ENCODE measurements around the gene SERPINB1. TPM values are rescaled to one million over a fixed set of nuclear protein-coding genes. Genes with fewer than 3 reads are reported as not detected.

SERPINB1 gene
- total RNA-seq, 1 experiment from 2014 or later, result 82.3 TPM

DNA sequence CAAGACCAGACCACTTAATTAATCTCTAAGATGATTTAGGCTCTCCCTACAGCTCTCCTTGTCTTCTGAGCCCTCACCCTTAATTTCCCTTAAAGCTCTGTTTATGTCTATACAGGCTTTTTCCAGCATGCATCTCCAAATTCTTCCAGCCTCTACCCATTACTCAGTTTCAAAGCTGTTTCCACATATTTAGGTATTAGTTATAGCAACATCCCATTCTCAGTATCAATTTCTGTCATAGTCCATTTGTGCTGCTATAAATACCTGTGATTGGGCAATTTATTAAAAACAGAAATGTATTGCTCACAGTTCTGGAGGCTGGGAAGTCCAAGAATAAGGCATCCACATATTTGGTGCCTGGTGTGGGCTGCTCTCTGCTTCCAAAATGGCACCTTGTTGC, 2.3 kb upstream of the SERPINB1 start:
- Histone ChIP-seq H3K36me3 (ENCODE audit: low read depth) (no peaks in the 10 kb centered on the region), H4K20me1 (ENCODE audit: insufficient read depth) (no peaks in the 10 kb centered on the region), H3K79me2 (ENCODE audit: low read depth) (peaks cover 16% of the 10 kb centered on the region), H3K9me2 (ENCODE audit: insufficient read depth) (no peaks in the 10 kb centered on the region), H3K4me3 (no peak overlapping the region), H3K9me3 (ENCODE audit: insufficient read depth, low read depth) (no peaks in the 10 kb centered on the region), H3K27me3 (ENCODE audit: insufficient read depth, low read depth) (no peaks in the 10 kb centered on the region), H2AFZ (no peak overlapping the region), H3K4me2 (no peak overlapping the region), H3F3A (ENCODE audit: insufficient read depth, low read depth) (peaks cover 43% of the 10 kb centered on the region), H3K4me1 (replicated peaks; ENCODE audit: insufficient read depth) (peaks cover 46% of the 10 kb centered on the region), H3K27ac (peak overlapping the region; percentile 97)
- TF ChIP-seq, protein P1, sequence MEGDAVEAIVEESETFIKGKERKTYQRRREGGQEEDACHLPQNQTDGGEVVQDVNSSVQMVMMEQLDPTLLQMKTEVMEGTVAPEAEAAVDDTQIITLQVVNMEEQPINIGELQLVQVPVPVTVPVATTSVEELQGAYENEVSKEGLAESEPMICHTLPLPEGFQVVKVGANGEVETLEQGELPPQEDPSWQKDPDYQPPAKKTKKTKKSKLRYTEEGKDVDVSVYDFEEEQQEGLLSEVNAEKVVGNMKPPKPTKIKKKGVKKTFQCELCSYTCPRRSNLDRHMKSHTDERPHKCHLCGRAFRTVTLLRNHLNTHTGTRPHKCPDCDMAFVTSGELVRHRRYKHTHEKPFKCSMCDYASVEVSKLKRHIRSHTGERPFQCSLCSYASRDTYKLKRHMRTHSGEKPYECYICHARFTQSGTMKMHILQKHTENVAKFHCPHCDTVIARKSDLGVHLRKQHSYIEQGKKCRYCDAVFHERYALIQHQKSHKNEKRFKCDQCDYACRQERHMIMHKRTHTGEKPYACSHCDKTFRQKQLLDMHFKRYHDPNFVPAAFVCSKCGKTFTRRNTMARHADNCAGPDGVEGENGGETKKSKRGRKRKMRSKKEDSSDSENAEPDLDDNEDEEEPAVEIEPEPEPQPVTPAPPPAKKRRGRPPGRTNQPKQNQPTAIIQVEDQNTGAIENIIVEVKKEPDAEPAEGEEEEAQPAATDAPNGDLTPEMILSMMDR (conservative IDR thresholded peaks at IDR 0.05), result no peak
- no peak for TF ChIP-seq EZH2 (IDR thresholded peaks at IDR 0.05; ENCODE audit: low read depth)
- intact Hi-C loops (cut with micrococcal nuclease; ENCODE audit: unreplicated experiment), result no loop called here
- ChIA-PET POLR2A (ENCODE audit: unreplicated experiment) (interaction anchor here (0.6 to 0.8 kb wide), 3 partner anchors 33 to 66 kb away, joined by 3 to 5 read pairs (median 4); no protein-coding TSS in a partner anchor), CTCF (interaction anchor here (1.0 kb wide), 2 partner anchors 53 to 106 kb away, joined by 3 to 4 read pairs; no protein-coding TSS in a partner anchor)
- no TSS peak for BruUV-seq (replicated peaks)
- DNase-seq, result no peak

DNA sequence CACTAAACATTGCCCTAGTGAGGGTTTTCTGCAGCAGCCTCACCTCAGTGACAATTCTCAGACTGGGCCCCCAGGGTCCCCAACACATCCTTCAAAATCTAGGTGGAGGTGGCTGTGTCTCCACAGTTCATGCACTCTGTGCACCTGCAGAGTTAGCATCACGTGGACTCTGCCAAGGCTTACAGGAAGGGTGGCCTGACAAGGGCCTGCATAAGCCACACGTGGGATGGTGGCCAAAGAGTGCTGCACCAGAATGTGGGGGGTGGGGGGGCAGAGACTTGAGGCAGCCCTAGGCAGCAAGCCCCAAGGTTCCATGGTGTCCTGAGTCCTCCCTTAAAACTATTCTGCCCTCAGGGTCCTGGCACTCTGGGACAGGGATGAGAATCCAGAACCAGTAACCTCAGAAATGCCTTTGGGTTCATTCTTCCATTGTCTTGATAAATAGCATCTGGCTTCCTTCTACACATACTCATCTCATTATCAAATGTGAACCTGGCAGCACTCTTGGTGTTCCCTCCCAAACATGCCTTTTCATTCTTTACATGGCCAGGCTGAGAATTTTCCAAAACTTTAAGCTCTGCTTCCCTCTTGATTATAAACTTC, 1.6 kb upstream of the SERPINB1 start:
- TF ChIP-seq EZH2 (IDR thresholded peaks at IDR 0.05; ENCODE audit: low read depth), result no peak
- TF ChIP-seq, protein P1 (conservative IDR thresholded peaks at IDR 0.05), result no peak
- Histone ChIP-seq H4K20me1 (ENCODE audit: insufficient read depth) (no peaks in the 10 kb centered on the region), H3K4me1 (replicated peaks; ENCODE audit: insufficient read depth) (peaks cover 54% of the 10 kb centered on the region), H3F3A (ENCODE audit: insufficient read depth, low read depth) (peaks cover 51% of the 10 kb centered on the region), H3K36me3 (ENCODE audit: low read depth) (peaks cover 7% of the 10 kb centered on the region), H3K27me3 (ENCODE audit: insufficient read depth, low read depth) (no peaks in the 10 kb centered on the region), H3K4me2 (peak overlapping the region; percentile 95; the same call in 1 of the 2 replicates), H3K27ac (peak overlapping the region; percentile 97), H3K9me3 (ENCODE audit: insufficient read depth, low read depth) (no peaks in the 10 kb centered on the region), H2AFZ (no peak overlapping the region), H3K9me2 (ENCODE audit: insufficient read depth) (no peaks in the 10 kb centered on the region), H3K4me3 (no peak overlapping the region), H3K79me2 (ENCODE audit: low read depth) (peaks cover 21% of the 10 kb centered on the region)
- POLR2A ChIA-PET (ENCODE audit: unreplicated experiment), result interaction anchor here (0.6 to 0.7 kb wide), 3 partner anchors 33 to 226 kb away, joined by 3 to 7 read pairs (median 5); no protein-coding TSS in a partner anchor
- peak; percentile 60 to 84 for DNase-seq
- BruUV-seq (replicated peaks), result no TSS peak
- CTCF ChIA-PET, result interaction anchor here (1.0 kb wide), 2 partner anchors 52 to 105 kb away, joined by 3 to 4 read pairs; no protein-coding TSS in a partner anchor
- intact Hi-C loops (cut with micrococcal nuclease; ENCODE audit: unreplicated experiment), result no loop called here

DNA sequence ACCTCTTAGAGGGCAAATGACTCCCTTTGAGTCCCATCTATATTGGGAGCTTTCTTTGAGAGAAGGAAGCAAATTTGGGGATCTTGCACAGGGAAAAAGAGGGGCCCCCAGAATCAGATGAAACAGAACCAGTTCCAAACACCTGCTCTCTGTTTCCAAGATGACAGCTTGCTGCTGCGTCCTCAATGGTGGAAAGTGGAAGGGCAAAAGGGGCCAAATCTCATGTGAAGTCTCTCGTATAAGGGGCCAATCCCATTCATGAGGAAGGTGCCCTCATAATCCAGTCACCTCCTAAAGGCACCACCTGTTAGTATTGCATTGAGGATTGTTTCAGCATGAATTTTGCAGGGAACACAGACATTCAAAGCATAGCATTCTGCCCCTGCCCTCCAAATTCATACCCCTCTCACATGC, 483 bp upstream of the SERPINB1 start:
- ChIA-PET CTCF (interaction anchor here (1.6 kb wide), 1 partner anchor 51 kb away, joined by 9 read pairs; no protein-coding TSS in a partner anchor), POLR2A (ENCODE audit: unreplicated experiment) (interaction anchor here (0.6 to 1.6 kb wide), 9 partner anchors 13 to 226 kb away, joined by 3 to 18 read pairs (median 6); partner anchors contain the start of genes RIPK1 and WRNIP1)
- Histone ChIP-seq H3K27ac (peak overlapping the region; percentile 97), H3K9me2 (ENCODE audit: insufficient read depth) (no peaks in the 10 kb centered on the region), H3K79me2 (ENCODE audit: low read depth) (peaks cover 25% of the 10 kb centered on the region), H3K36me3 (ENCODE audit: low read depth) (peaks cover 17% of the 10 kb centered on the region), H3K4me2 (peak overlapping the region; percentile 95), H3F3A (ENCODE audit: insufficient read depth, low read depth) (peaks cover 53% of the 10 kb centered on the region), H3K4me3 (peak overlapping the region; percentile 64; the same call in 1 of the 2 replicates), H2AFZ (no peak overlapping the region), H3K27me3 (ENCODE audit: insufficient read depth, low read depth) (no peaks in the 10 kb centered on the region), H3K9me3 (ENCODE audit: insufficient read depth, low read depth) (no peaks in the 10 kb centered on the region), H4K20me1 (ENCODE audit: insufficient read depth) (no peaks in the 10 kb centered on the region), H3K4me1 (replicated peaks; ENCODE audit: insufficient read depth) (peaks cover 62% of the 10 kb centered on the region)
- TF ChIP-seq, protein P1 (conservative IDR thresholded peaks at IDR 0.05), result no peak
- TF ChIP-seq EZH2 (IDR thresholded peaks at IDR 0.05; ENCODE audit: low read depth), result no peak
- intact Hi-C loops (cut with micrococcal nuclease; ENCODE audit: unreplicated experiment), result no loop called here
- TSS peak; percentile 63 for BruUV-seq (replicated peaks)
- no peak for DNase-seq
